Putamen (tissue), 1 donor: ENCODE data around the gene FAM181A.
A peak's percentile ranks its signal among the peaks of the same experiment; 100 is the strongest.

Source experiments
- DNase-seq: peaks from one replicate; pipeline ENCODE4 v3.0.0-alpha.2; 2016; ENCODE audit warnings: low spot score

FAM181A gene

DNA sequence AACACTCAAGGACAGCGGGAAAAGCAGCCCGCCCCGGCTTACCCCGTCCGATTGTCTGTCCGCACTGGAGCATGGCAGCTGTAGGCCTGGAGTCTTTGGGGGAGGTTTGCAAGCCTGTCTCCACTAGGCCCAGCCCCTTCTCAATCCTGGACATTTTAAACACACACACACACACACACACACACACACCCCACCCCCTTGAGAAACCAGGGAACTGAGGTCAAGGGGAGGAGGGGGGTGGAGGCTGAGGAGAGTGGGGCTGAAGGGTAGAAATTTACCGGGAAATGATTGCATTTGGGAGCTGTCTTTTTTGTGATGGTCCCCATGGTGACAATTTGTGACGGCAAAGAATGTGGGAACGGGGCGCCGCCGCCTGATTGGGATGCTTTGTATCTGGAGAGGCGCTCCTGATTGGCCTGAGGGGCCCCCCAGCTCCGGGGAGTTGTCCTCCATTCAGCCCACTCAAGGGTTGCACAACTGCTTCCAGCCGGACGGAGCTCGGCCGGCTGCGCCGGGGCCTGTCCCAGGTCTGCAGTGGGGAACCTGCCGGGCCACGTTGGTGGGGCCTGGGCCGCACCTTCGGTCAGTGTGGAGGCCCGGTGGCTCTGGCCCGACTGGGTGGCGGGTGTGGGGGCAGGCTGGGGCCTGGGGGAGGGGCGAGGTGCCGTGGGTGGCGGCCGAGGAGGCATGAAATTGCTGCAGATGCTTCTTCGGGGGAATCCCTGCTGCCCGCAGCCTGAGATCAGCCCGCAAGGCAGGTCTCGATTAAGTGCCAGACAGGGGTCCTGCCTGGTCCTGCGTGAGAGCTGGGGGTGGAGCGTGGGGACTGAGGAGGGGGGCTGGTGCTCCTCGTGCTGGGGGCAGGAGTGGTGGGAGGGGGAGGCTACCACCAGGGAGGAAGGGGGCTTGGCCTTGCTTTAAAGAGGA, at the start of gene FAM181A:
Gene FAM181A (plus strand): TSS at position 472 of the 927 bp plus-strand sequence. CDS start 942 bp downstream, outside the sequence.
- peak; percentile 13 for DNase-seq

DNA sequence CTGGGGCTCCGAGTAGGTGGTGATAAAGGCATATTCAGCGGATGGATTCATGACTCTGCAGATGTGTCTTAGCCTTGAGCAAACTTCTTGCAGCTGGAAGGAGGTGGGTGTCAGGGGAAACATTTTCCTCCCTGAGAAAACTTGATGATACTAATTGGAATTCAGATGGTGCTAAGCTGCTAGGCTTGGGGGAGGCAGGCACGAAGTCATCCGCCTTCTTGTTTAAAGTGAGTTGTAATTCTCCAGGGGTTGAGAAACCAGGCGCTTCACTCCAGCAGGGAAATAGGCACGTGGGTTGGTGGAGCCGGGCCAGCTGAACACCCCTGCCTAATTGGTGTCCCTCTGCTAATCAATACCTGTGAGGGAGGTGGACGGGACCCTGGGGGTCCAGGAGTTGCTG, 48.9 kb upstream of the FAM181A start:
- DNase-seq: peak; percentile 11

DNA sequence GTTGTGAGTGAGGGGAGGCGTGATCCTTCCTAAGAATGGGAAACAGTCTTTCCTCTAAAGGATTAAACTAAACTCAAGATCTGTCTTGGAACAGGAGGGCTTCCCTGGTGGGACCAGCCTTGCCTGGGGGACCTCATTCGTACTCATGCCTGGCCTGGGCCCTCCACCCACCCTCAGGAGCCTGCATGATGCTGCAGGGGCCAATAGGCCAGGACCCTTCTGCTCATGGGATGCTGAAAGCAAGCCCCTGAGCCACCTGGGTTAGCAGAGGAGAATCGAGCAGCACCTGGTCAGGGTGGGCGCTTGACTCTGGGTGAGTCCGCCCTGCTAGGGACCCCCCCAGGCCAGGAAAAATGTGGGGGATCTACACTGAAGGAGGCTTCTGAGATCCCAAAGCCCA, 48.3 kb upstream of the FAM181A start:
- DNase-seq: no peak

DNA sequence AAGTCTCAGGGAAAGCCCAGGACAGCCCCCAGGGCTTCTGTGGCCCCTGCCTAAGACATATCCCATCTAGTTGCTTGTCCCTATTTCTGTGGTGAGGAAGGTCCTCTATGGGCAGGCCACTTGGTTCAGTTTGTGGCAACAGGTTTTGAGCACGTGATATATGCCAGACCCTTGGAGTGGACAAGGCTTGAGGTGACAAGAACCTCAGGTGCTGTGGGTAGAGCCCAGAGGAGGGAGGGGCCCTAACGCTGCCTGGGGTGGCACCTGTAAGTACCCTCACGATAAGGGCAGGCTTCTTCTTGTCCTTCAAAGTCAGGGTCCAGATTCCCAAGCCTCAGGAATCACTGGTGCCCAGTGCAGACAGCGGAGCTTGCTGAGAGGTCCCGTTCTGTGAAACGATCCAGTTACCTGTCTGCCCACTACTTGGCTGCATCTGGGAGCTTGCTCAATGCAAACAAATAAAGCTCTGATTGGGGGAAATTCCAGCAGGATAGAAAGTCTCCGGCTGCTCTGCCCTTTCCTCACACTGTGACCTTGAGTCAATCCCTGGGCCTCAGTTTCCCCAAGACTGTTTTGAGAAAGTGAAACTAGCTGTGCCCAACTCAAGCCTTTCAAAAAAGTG, 47.7 kb upstream of the FAM181A start:
- no peak for DNase-seq

DNA sequence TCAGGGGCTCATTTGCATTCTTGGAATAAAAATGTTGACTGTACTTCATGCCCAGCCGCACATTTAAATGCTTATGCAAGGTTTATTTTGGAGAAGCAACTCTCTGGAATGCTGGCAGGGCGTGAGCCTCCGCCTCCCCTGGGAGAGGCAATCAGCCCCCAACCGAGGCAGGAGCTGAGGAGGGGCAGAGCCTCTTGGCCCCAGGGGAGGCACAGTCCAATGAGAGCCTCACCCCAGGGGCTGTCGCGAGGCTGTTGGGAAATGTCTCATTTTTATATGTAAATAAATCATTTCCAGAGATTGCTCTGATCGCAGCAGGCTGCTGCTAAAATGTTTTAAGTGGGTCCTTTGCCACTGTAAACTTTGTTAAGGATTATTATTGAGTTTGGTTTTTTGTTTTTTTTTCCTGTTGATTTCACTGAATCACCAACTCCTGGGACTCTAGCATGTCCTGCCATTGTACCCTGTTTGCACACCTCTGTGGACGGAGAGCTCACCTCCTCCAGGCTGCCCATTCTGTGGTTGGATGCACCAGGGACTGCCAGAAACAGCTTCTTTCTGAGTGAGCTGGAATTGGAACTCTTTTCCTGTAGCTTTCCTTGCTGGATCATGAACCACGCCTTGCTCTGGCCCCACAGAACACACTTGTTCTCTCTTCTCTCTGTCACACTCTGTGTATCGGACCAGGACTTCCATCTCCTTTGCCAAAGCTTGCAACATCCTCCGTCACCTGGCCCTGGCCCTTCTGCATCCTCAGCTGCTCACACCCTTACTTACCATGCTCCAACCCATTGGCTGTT, 46.9 kb upstream of the FAM181A start:
- no peak for DNase-seq

DNA sequence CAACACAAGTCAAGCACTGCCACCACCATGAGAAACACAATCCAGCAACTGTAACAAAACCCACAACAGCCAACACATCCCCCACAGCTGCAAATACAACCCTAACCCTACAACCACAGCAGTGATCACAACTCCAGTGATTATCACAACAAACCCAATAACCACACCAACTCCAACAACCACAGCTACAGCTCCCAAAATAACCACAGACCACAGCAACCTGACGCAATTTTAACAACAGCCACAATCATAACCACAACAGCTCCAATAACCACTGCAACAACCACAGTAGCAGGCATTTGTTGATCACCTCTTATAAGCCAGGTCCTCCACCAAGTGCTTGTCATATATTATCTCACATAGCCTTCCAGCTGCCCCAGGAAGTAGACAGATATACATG, 42.2 kb upstream of the FAM181A start:
- no peak for DNase-seq

DNA sequence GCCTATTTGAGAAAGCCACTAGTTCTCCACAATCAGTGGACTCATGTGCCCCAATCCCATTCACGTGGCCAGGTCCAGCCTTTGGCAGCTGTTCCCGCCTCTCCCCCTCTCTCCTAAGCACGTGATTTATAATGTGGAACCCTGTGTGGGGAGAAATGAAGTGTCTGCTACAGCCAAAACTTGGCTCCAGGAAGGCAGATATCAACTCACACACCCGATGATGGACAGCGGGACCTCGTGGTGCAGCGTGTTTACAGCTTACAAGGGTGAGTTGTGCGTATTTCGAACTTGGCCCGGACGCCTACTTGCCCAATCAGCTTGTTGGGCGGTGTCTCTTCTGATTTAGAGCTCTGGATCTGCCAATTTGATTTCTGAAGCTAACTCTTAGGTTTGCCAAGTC, 38.1 kb upstream of the FAM181A start:
- DNase-seq: no peak

DNA sequence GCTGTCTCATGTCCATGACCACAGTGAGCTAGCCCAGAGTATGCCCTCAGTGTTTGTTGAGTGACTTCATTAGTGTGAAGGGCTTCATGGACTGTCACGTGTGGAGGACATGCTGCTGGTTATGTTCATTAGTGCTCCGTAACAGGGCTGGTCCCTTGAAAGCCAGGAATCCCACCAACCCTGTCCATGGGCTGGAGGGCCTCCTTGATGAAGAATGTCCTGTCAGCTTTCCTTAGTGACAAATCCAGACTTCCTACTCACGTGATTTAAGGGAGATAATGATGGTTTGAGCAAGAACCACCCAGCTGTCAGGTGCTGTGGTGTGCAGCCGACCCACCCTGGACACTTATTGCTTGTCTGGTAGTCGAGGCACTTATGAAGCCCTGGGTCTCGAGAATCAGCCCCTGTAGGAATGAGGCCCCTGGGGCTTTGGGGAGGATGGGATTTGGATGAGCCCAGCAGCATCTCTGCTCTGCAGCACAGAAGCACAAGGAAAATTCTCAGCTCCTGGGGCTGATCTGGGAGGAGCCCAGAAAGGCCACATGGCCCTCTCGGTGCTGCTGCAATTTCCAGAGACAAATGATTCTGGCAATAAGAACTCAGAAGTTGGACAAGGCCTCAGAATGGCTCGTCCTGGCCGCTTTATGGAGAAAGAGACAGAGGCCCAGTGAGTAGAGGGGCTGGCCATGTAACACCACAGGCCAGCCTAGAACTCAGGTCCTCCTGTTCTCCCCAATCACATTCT, 37.2 kb upstream of the FAM181A start:
- no peak for DNase-seq

DNA sequence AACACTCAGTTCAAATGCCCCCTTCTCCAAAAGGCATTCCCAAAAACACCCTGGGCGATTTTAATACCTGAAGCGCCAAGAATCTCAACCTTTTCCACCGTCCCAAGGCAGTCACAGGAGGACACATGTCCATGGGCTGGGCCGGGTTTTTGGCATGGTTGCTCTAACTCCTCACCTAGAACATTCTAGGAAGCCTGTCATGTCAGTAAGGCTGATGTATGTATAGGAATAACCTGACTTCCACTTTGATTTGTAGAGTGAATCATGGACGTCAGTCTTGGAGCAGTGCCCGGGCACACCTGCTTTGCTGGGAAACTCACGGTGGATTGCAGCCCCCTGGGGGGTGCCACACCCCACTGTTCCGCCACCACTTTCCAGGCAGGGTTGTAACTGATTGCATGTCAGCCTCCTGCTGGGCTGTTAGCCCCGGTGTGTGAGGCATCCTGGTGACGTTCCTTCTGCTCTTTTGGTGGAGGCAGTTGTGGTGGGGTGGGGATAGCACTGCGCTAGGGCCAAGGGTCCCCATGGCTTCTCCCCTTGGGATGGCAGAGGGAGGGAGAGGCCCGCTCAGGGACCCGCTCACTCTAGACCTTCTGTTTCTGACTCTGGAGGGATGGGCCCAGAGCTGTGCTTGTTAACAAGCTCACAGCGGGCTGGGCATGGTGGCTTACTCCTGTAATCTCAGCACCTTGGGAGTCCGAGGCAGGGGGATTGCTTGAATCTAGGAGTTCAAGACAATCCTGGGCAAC, 35.2 kb upstream of the FAM181A start:
- DNase-seq: no peak

DNA sequence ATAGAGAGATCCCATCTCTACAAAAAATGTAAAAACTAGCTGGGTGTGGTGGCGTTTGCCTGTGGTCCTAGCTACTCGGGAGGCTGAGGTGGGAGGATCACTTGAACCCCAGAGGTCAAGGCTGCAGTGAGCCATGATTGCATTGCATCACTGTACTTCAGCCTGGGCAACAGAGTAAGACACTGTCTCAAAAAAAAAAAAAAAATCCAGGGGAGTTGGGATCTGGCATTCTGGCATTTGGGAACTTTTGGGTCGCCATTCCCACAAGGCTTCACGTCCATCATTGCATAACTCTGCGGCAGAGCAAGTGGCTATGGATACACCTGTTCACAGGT, 34.7 kb upstream of the FAM181A start:
- DNase-seq: no peak

DNA sequence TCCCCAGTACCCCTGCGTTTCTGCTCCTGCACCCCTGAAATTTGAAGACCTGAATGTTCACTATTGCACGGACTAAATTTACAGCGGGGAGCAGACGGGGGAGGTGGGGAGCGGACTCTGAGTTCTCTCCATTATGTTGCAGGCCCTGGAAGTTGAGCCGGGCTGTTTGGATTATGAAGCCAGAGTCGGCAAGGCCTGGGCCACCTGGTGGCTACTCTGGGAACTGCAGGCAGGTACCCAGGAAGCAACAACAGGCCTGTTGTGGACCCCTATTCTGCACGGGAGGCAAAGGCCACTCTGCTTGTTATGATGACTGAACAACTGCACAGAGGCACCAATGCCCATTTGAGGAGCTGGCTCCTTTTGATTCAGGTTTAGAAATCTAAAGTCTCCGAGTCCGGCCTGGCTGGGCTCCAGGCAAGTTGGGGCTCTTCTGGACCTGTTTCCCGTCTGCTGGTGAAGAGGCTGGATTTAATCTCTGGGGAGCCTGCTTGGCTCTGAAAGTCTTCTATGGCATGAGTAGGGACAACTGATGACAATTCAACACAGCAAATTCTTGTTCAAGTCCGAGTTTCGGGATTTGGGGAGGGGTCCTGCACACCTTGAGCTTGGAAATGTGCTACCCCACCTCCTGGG, 34.1 kb upstream of the FAM181A start:
- DNase-seq: peak; percentile 42

DNA sequence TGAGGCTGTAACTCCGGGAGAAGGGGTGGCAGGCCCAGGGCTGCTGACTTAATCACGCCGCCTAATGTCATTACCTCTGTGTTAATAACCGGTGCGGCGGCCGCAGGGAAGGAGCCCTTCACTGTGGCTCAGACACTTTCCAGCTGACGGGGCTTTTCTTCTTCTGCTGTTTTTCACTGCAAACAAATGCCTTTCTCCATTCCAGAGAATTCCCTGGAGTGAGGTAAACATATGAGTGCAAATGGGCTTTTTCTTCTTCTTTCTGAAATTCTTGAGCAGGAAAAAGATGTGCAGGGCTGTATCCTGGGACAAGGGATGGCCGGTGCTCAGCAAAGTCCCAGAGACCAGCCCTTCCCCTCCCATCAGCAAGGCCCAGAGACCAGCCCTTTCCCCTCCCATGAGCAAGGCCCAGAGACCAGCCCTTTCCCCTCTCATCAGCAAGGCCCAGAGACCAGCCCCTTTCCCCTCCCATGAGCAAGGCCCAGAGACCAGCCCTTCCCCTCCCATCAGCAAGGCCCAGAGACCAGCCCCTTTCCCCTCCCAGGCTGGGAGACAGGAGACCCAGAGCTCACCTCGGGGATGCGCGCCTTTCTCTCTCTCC, 33.4 kb upstream of the FAM181A start:
- DNase-seq: no peak

DNA sequence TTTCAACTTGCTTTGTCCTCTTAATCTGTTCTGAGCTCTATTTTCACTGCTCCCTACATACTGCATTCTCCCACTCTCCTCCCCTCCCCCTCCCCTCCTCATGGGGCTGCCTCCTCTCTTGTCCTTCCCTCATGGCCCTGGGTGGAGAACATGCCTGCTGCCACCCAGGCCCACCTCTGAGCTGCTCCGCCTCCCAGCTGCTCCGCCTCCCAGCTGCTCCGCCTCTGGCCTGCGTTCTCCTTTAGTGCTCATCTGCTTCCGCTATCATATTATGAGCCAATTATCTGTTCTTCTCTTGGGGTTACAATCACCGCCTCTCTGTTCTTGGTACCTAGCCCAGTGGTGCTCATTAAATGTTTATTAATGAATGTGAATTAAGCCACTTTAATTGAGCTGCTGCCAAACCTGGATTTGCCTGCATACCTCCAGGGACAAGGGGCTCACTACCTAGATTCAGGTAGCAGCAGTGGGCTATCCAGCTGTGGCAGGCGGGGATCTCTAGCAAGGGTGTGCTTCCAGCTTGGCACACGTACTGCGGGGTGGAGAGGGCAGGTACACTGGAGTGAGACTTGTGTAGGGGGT, 32.0 kb upstream of the FAM181A start:
- no peak for DNase-seq

DNA sequence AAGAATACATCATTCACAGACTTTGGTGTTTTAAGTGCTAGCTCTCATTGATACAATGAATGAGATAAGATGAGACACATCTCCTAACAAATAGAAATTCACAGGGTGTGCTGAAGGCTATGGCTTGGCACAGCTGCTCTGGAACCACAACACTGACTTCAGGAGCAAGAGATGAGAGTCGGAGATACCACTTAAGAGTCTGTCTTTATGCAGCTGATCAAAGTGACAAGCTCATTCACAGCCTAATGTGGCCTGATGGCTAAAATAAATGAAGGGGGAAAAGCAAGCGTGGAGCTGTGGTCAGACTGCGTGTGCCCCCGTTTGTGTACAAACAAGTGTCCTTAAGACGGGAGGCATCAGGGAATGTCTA, 29.7 kb upstream of the FAM181A start:
- DNase-seq: no peak

DNA sequence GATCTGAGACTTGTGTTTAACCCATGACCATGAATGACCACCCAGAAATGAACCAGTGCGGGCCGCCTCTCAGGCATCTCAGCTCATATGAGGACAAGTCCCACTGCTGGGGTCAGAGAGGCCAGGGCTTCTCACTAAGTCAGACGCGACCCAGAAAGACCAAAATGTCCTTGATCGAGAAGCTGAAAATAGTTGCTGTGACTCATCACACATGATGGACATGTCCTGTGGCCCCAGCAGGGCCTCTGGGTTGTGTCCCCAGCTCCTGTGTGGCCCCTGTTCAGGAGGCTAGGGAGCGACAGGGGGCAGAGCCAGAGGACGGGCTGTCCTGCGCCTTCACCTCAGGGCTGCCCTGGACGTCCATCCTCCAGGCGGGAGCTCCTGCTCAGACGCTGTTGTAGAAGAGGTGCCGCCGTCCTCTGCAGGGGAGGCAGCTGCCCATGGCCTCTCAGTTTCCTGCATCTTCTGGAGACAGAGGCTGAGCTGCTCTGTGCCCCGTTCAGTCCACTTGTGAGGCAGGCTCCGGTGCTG, 29.0 kb upstream of the FAM181A start:
- DNase-seq: no peak

DNA sequence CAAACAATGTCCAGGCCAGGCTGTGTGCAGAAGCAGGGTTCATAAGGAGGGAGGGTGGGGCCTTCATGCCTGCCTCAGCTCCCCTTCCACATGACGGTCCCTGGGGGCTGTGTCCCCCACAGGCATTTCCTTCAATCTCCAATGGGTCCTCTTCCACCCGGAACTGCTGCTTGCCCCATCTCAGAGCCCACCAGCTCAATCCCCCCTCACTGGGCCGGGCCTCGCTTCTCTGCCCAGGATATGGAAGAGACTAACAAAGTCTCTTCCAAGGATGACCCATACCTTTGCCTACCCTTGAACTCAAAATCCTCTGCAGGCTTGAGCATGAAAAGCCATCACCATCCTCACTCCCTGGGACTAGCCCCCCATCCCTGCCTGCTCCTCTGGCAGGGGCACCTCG, 28.4 kb upstream of the FAM181A start:
- DNase-seq: no peak

DNA sequence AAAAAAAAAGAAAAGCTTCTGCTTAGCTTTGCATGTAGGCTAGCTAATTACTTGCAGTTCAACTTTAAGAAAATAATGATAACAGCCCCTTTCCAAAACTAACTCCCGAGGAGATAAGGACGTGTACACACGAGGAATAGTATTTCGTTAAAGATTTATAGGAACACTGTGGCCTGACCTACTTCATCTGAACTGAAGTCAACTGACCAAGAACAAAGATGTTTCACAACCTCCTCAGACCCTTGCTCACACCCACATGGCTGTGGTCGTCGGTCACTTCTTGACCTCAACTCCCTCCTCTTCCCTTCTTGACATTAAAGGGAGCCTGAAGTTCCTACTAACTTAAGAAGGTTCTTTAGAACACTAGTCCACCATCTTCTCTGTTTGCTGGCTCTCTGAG, 25.3 kb upstream of the FAM181A start:
- no peak for DNase-seq

DNA sequence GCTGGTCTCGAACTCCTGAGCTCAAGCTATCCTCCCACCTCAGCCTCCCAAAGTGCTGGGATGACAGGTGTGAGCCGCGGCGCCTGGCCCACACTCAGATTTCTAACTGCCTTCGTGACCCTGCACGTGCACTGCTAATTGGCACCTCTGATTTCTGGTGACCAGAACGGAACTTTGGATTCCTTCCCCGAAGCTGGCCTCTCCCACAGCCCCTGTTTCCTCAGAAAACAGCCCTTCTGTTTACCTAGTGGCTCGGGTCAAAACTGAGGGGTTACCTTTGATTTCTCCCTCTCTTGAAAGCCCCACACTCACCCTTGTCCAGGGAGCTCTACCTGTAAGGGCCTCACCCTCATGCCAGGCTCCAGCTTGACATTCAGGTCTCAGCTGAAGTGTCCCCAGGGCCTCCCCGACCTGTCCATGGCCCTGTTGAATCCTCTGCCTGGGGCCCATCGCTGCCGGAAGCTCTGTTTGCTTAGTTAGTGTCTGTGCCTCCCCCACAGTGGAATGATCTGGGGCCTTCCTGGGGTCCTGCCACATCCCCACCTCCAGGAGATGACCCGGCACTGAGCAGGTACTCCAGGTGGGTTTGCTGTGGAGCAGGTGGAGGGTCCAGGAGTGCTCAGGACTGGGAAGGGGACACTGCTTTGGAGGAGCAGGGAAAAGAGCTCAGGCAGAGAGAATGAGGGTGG, 24.4 kb upstream of the FAM181A start:
- no peak for DNase-seq
